DND-41 (cell line): Measurements from ENCODE around the gene ENTR1.

ENCODE experiments used
- ATAC-seq: fragments of 200-7000 bp; cut with Tn5 transposase; 3 replicates; pipeline ENCODE4 v1.9.1; 2021; ENCODE audit warnings: low read depth; ENCODE audit not compliant: insufficient read depth
- DNase-seq: peaks from one replicate; pipeline ENCODE4 v3.0.0-alpha.2; 2020
- H2AFZ ChIP-seq: 2 replicates; pipeline ENCODE4 v1.6.0; 2012; ENCODE audit warnings: low read depth, low read length
- H3K27ac ChIP-seq: 2 replicates; pipeline ENCODE4 v1.5.1; 2012; ENCODE audit warnings: low read length, inconsistent platforms
- H3K27me3 ChIP-seq: fragments of 200-600 bp; sonication (generic); 2 replicates; pipeline ENCODE4 v1.6.0; 2012; ENCODE audit warnings: low read length, mild to moderate bottlenecking, inconsistent platforms; ENCODE audit not compliant: insufficient read depth, poor library complexity
- H3K36me3 ChIP-seq: 2 replicates; pipeline ENCODE4 v1.5.1; 2012; ENCODE audit warnings: low read length, inconsistent platforms; ENCODE audit not compliant: insufficient read depth
- H3K4me1 ChIP-seq: 2 replicates; pipeline ENCODE4 v1.5.1; 2012; ENCODE audit warnings: mild to moderate bottlenecking, low read length; ENCODE audit not compliant: insufficient read depth
- H3K4me2 ChIP-seq: 2 replicates; pipeline ENCODE4 v1.6.0; 2012; ENCODE audit warnings: mild to moderate bottlenecking, moderate library complexity, low read length, inconsistent platforms; ENCODE audit not compliant: insufficient read depth
- H3K4me3 ChIP-seq, 2 experiments: fragments of 200-600 bp in 1 of 2; shearing (Covaris generic) in 1 of 2; 2 replicates each; pipeline ENCODE4 v1.5.1; 2012 to 2016; ENCODE audit warnings: inconsistent platforms in 2 of 2, low read length in 2 of 2, mild to moderate bottlenecking in 2 of 2, low read depth in 1 of 2, moderate library complexity in 1 of 2
- H3K79me2 ChIP-seq: 2 replicates; pipeline ENCODE4 v1.6.0; 2012; ENCODE audit warnings: low read length, inconsistent platforms; ENCODE audit not compliant: insufficient read depth
- H3K9ac ChIP-seq: 2 replicates; pipeline ENCODE4 v1.6.0; 2012; ENCODE audit warnings: low read depth, mild to moderate bottlenecking, inconsistent platforms, low read length, moderate library complexity
- H3K9me3 ChIP-seq: 2 replicates; pipeline ENCODE4 v1.5.1; 2012; ENCODE audit warnings: low read length, moderate library complexity, mild to moderate bottlenecking, inconsistent platforms; ENCODE audit not compliant: insufficient read depth, severe bottlenecking
- H4K20me1 ChIP-seq: 2 replicates; pipeline ENCODE4 v1.6.0; 2012; ENCODE audit warnings: low read length; ENCODE audit not compliant: insufficient read depth
- CTCF ChIP-seq: IDR thresholded peaks from 2 replicates; pipeline ENCODE4 v1.5.1; 2012; ENCODE audit warnings: borderline replicate concordance, low read length, moderate library complexity, mild to moderate bottlenecking; ENCODE audit not compliant: poor library complexity, severe bottlenecking; ENCODE audit errors: extremely low read depth
- EZH2 ChIP-seq: IDR thresholded peaks from 3 replicates; pipeline ENCODE4 v1.6.1; 2012; ENCODE audit warnings: borderline replicate concordance, low read depth, mild to moderate bottlenecking, moderate library complexity, low read length, inconsistent platforms; ENCODE audit not compliant: severe bottlenecking

The ENTR1 gene

GRCh38 chr9:136393531-136393930, 16.9 kb downstream of the ENTR1 start:
- H3K4me3 ChIP-seq = no peak overlapping the region
- no peak overlapping the region for H3K27ac ChIP-seq
- TF ChIP-seq EZH2 = no peak
- TF ChIP-seq CTCF = no peak
- H3K36me3 ChIP-seq = peaks cover 82% of the 10 kb centered on the region
- H3K27me3 ChIP-seq = no peaks in the 10 kb centered on the region
- H4K20me1 ChIP-seq = peaks cover 14% of the 10 kb centered on the region
- no peak overlapping the region for H2AFZ ChIP-seq
- no peak overlapping the region for H3K9ac ChIP-seq
- H3K4me1 ChIP-seq = peaks cover 6% of the 10 kb centered on the region
- DNase-seq (no peak), ATAC-seq (no peak)
- no peaks in the 10 kb centered on the region for H3K9me3 ChIP-seq
- no peak overlapping the region for H3K4me2 ChIP-seq
- H3K79me2 ChIP-seq = peaks cover 11% of the 10 kb centered on the region

GRCh38 chr9:136392538-136393449, 17.6 kb downstream of the ENTR1 start:
- Histone ChIP-seq H3K9me3 (no peaks in the 10 kb centered on the region), H3K9ac (no peak overlapping the region), H4K20me1 (peaks cover 11% of the 10 kb centered on the region; the same call in 1 of the 2 replicates), H3K36me3 (peaks cover 81% of the 10 kb centered on the region), H3K4me1 (no peaks in the 10 kb centered on the region), H3K79me2 (peaks cover 5% of the 10 kb centered on the region; the same call in 1 of the 2 replicates), H3K27ac (no peak overlapping the region), H3K4me2 (no peak overlapping the region), H3K27me3 (no peaks in the 10 kb centered on the region), H2AFZ (no peak overlapping the region), H3K4me3 (no peak overlapping the region)
- ATAC-seq = no peak
- no peak for TF ChIP-seq CTCF
- no peak for TF ChIP-seq EZH2
- DNase-seq = no peak

GRCh38 chr9:136391737-136392537, 18.5 kb downstream of the ENTR1 start:
- no peaks in the 10 kb centered on the region for H3K27me3 ChIP-seq
- H3K79me2 ChIP-seq = no peaks in the 10 kb centered on the region
- no peak for ATAC-seq
- H4K20me1 ChIP-seq = peaks cover 12% of the 10 kb centered on the region; the same call in 1 of the 2 replicates
- H3K4me1 ChIP-seq = no peaks in the 10 kb centered on the region
- peaks cover 83% of the 10 kb centered on the region for H3K36me3 ChIP-seq
- no peak overlapping the region for H3K27ac ChIP-seq
- no peak overlapping the region for H3K9ac ChIP-seq
- no peak overlapping the region for H2AFZ ChIP-seq
- H3K4me3 ChIP-seq = no peak overlapping the region
- no peak for DNase-seq
- no peak for TF ChIP-seq CTCF
- H3K9me3 ChIP-seq = no peaks in the 10 kb centered on the region
- no peak overlapping the region for H3K4me2 ChIP-seq
